GM19238 (cell line): ENCODE data around the gene EMID1.
"Not testable (repeated sequence)": the region's sequence is repeated elsewhere in the genome, so short reads cannot be mapped to it uniquely, and the experiment has no call there.

ENCODE experiments used
- DNase-seq: peaks from one replicate; pipeline ENCODE4 v3.0.0; 2011; ENCODE audit warnings: low spot score; ENCODE audit not compliant: insufficient read length

EMID1 gene

GRCh38 chr22:29230972-29231875, 25.5 kb downstream of the EMID1 start:
- DNase-seq, result no peak

GRCh38 chr22:29231971-29232959, 26.6 kb downstream of the EMID1 start:
- DNase-seq, result no peak

- no peak for DNase-seq
These were observed 27.7 kb downstream of the EMID1 start for GRCh38 chr22:29233277-29233877.

GRCh38 chr22:29240481-29240880, 34.8 kb downstream of the EMID1 start:
- not testable (repeated sequence) for DNase-seq

- DNase-seq, result no peak
These were observed 38.3 kb downstream of the EMID1 start for GRCh38 chr22:29243874-29244446.

- no peak for DNase-seq
These were observed 39.3 kb downstream of the EMID1 start for GRCh38 chr22:29244785-29245625.

- peak; percentile 69 for DNase-seq
These were observed 40.1 kb downstream of the EMID1 start for GRCh38 chr22:29245626-29246385.

GRCh38 chr22:29247891-29248290, 42.2 kb downstream of the EMID1 start:
- not testable (repeated sequence) for DNase-seq

GRCh38 chr22:29251265-29251664, 45.6 kb downstream of the EMID1 start:
- no peak for DNase-seq

- no peak for DNase-seq
These were observed 46.5 kb downstream of the EMID1 start for GRCh38 chr22:29251981-29252911.

- no peak for DNase-seq
These were observed 48.0 kb downstream of the EMID1 start for GRCh38 chr22:29253561-29254285.

GRCh38 chr22:29254286-29254660, 48.6 kb downstream of the EMID1 start:
- no peak for DNase-seq

- no peak for DNase-seq
These were observed 49.4 kb downstream of the EMID1 start for GRCh38 chr22:29255064-29255621.

- no peak for DNase-seq
These were observed 51.1 kb downstream of the EMID1 start for GRCh38 chr22:29256606-29257325.

GRCh38 chr22:29257751-29258181, 52.1 kb downstream of the EMID1 start:
- no peak for DNase-seq

- no peak for DNase-seq
These were observed 52.9 kb downstream of the EMID1 start for GRCh38 chr22:29258407-29259252.
